HEK293 (cell line): ENCODE measurements around the gene KPNA5.
A peak's percentile ranks its signal among the peaks of the same experiment; 100 is the strongest.

ENCODE experiments used
- CTCF ChIA-PET: fragments of 350-600 bp; formaldehyde crosslinking; extraction: SDS; loops from one replicate; lab custom pipeline; 2021; ENCODE audit warnings: antibody characterized with exemption; lab: Yijun Ruan, JAX
- POLR2A ChIA-PET: fragments of 300-600 bp; formaldehyde crosslinking; extraction: SDS; loops from one replicate; lab custom pipeline; 2020; ENCODE audit warnings: antibody characterized with exemption, inconsistent platforms; lab: Yijun Ruan, JAX
- H3K27ac ChIP-seq: fragments of 200-500 bp; sonication (Bioruptor generic); 2 replicates; pipeline ENCODE4 v1.5.1; 2014; ENCODE audit warnings: low read depth, low read length, control low read depth, inconsistent platforms; ENCODE audit errors: extremely low read depth
- H3K36me3 ChIP-seq, 2 experiments: fragments of 200-500 bp in 1 of 2; sonication (Bioruptor generic) in 1 of 2; 1 replicate in 1 of 2; 2 replicates in 1 of 2; pipeline ENCODE4 v1.5.1; 2014 to 2017; ENCODE audit warnings: inconsistent platforms in 2 of 2, low read length in 2 of 2; ENCODE audit not compliant: control insufficient read depth in 2 of 2, insufficient read depth in 1 of 2
- H3K4me1 ChIP-seq: fragments of 200-500 bp; sonication (Bioruptor generic); 2 replicates; pipeline ENCODE4 v1.5.1; 2014; ENCODE audit warnings: mild to moderate bottlenecking, low read length, inconsistent platforms; ENCODE audit not compliant: control insufficient read depth, insufficient read depth
- H3K4me3 ChIP-seq: 2 replicates; pipeline ENCODE4 v1.5.1; 2011; ENCODE audit warnings: low read depth, mild to moderate bottlenecking, control low read depth, low read length, moderate library complexity
- H3K9me3 ChIP-seq: fragments of 200-500 bp; sonication (Bioruptor generic); 2 replicates; pipeline ENCODE4 v1.5.1; 2014; ENCODE audit warnings: low read depth, low read length, inconsistent platforms; ENCODE audit not compliant: control insufficient read depth, insufficient read depth
- EGR2 ChIP-seq: fragments of 450-650 bp; formaldehyde crosslinking; IDR thresholded peaks from 2 replicates; pipeline ENCODE4 v1.5.1; 2016; ENCODE audit warnings: low read depth, missing biosample characterization, missing genetic modification characterization
- GFI1B ChIP-seq: fragments of 450-650 bp; formaldehyde crosslinking; IDR thresholded peaks from 2 replicates; pipeline ENCODE4 v1.5.1; 2016; ENCODE audit warnings: missing biosample characterization, missing genetic modification characterization
- HIC1 ChIP-seq: fragments of 450-650 bp; formaldehyde crosslinking; IDR thresholded peaks from 2 replicates; pipeline ENCODE4 v1.5.1; 2016; ENCODE audit warnings: missing biosample characterization, missing genetic modification characterization
- KLF8 ChIP-seq: fragments of 450-650 bp; formaldehyde crosslinking; IDR thresholded peaks from 2 replicates; pipeline ENCODE4 v1.5.1; 2016; ENCODE audit warnings: missing biosample characterization, missing genetic modification characterization
- SP3 ChIP-seq: fragments of 450-650 bp; formaldehyde crosslinking; IDR thresholded peaks from 2 replicates; pipeline ENCODE4 v1.5.1; 2016; ENCODE audit warnings: missing biosample characterization, missing genetic modification characterization
- ZBTB7A ChIP-seq: fragments of 450-650 bp; formaldehyde crosslinking; IDR thresholded peaks from 2 replicates; pipeline ENCODE4 v1.5.1; 2016; ENCODE audit warnings: low read depth, missing biosample characterization, missing genetic modification characterization
- ZNF223 ChIP-seq: fragments of 450-650 bp; formaldehyde crosslinking; IDR thresholded peaks from 2 replicates; pipeline ENCODE4 v1.5.1; 2016; ENCODE audit warnings: missing biosample characterization, missing genetic modification characterization
- ZNF302 ChIP-seq: fragments of 450-650 bp; formaldehyde crosslinking; IDR thresholded peaks from 2 replicates; pipeline ENCODE4 v1.5.1; 2016; ENCODE audit warnings: missing biosample characterization, missing genetic modification characterization, low read depth
- ZNF335 ChIP-seq: fragments of 450-650 bp; formaldehyde crosslinking; conservative IDR thresholded peaks from 2 replicates; pipeline ENCODE4 v1.5.1; 2016; ENCODE audit warnings: missing biosample characterization, missing genetic modification characterization
- ZNF354C ChIP-seq: fragments of 450-650 bp; formaldehyde crosslinking; IDR thresholded peaks from 2 replicates; pipeline ENCODE4 v1.5.1; 2016; ENCODE audit warnings: missing biosample characterization, missing genetic modification characterization, low read depth, borderline replicate concordance
- ZNF473 ChIP-seq: fragments of 450-650 bp; formaldehyde crosslinking; IDR thresholded peaks from 2 replicates; pipeline ENCODE4 v1.5.1; 2017; ENCODE audit warnings: missing biosample characterization, missing genetic modification characterization
- ZNF510 ChIP-seq: fragments of 450-650 bp; formaldehyde crosslinking; IDR thresholded peaks from 2 replicates; pipeline ENCODE4 v1.5.1; 2018; ENCODE audit warnings: mild to moderate bottlenecking, missing genetic modification characterization, missing biosample characterization; ENCODE audit not compliant: insufficient replicate concordance
- ZNF555 ChIP-seq: fragments of 450-650 bp; formaldehyde crosslinking; conservative IDR thresholded peaks from 2 replicates; pipeline ENCODE4 v1.5.1; 2017; ENCODE audit warnings: missing biosample characterization, mild to moderate bottlenecking, missing genetic modification characterization, inconsistent platforms
- ZNF645 ChIP-seq: fragments of 450-650 bp; formaldehyde crosslinking; IDR thresholded peaks from 2 replicates; pipeline ENCODE4; 2016; ENCODE audit warnings: missing biosample characterization, missing genetic modification characterization
- ZNF692 ChIP-seq: fragments of 450-650 bp; formaldehyde crosslinking; IDR thresholded peaks from 2 replicates; pipeline ENCODE4 v1.5.1; 2016; ENCODE audit warnings: missing biosample characterization, missing genetic modification characterization
- ZNF830 ChIP-seq: fragments of 450-650 bp; IDR thresholded peaks from 2 replicates; pipeline ENCODE4 v1.5.0; 2018; ENCODE audit warnings: missing biosample characterization, missing genetic modification characterization, low read depth, mild to moderate bottlenecking, moderate library complexity
- ZNF843 ChIP-seq: fragments of 450-650 bp; formaldehyde crosslinking; IDR thresholded peaks from 2 replicates; pipeline ENCODE4 v1.5.1; 2016; ENCODE audit warnings: missing biosample characterization, missing genetic modification characterization
- ZSCAN4 ChIP-seq: fragments of 450-650 bp; formaldehyde crosslinking; IDR thresholded peaks from 2 replicates; pipeline ENCODE4 v1.5.1; 2017; ENCODE audit warnings: missing biosample characterization, missing genetic modification characterization

The KPNA5 gene

GRCh38 chr6:116661594-116661993 is 19.4 kb upstream of the KPNA5 start (continued):
- TF ChIP-seq ZSCAN4: no peak
- no peak for TF ChIP-seq GFI1B
- TF ChIP-seq ZNF223 (tag by site-specific recombination): no peak
- TF ChIP-seq ZNF830: no peak
- TF ChIP-seq KLF8 (tag by site-specific recombination): no peak

- H3K4me3 ChIP-seq: no peak overlapping the region
- H3K9me3 ChIP-seq: no peaks in the 10 kb centered on the region
- no peak overlapping the region for H3K27ac ChIP-seq
- peaks cover 7% of the 10 kb centered on the region for H3K4me1 ChIP-seq
- ChIA-PET POLR2A (interaction anchor here (0.8 kb wide), 1 partner anchor 91 kb away, joined by 3 read pairs; the partner anchor contains the start of gene RWDD1), CTCF (interaction anchor here (0.5 to 1.3 kb wide), 5 partner anchors 11 to 17 kb away, joined by 3 to 4 read pairs (median 3); no protein-coding TSS in a partner anchor)
- H3K36me3 ChIP-seq: peaks cover 9 to 24% of the 10 kb centered on the region in 2 experiments
- TF ChIP-seq ZNF473: no peak
- TF ChIP-seq ZNF335: 0 out of 2 replicates have a peak, but pooled peaks have one; percentile 24
- TF ChIP-seq ZNF354C: no peak
- TF ChIP-seq ZNF692 (tag by site-specific recombination): peak; percentile 13; the same call in 1 of the 2 replicates
- TF ChIP-seq ZBTB7A (tag by site-specific recombination): no peak
- TF ChIP-seq ZNF843: no peak
- TF ChIP-seq SP3 (tag by site-specific recombination): 0 out of 2 replicates have a peak, but pooled peaks have one; percentile 15
- no peak for TF ChIP-seq ZNF510 (tag by site-specific recombination)
Observed at GRCh38 chr6:116662202-116662601, 18.8 kb upstream of the KPNA5 start.

GRCh38 chr6:116663308-116663707 is 17.7 kb upstream of the KPNA5 start:
- TF ChIP-seq EGR2 (no peak), HIC1 (tag by site-specific recombination) (no peak), ZNF645 (tag by site-specific recombination) (no peak), ZNF510 (tag by site-specific recombination) (no peak), ZNF302 (tag by site-specific recombination) (no peak), ZNF555 (no peak)
- TF ChIP-seq, all 188 proteins: peak for 0

More at GRCh38 chr6:116663308-116663707, 17.7 kb upstream of the KPNA5 start:
- Histone ChIP-seq H3K27ac (no peak overlapping the region), H3K4me3 (no peak overlapping the region), H3K36me3 (peaks cover 1 to 13% of the 10 kb centered on the region in 2 experiments), H3K9me3 (no peaks in the 10 kb centered on the region), H3K4me1 (peaks cover 7% of the 10 kb centered on the region)
- ChIA-PET CTCF (interaction anchor here (1.1 kb wide), 1 partner anchor 15 kb away, joined by 4 read pairs; no protein-coding TSS in a partner anchor), POLR2A (no interaction called here)
